NCI-H2196 (cell line): Measurements from ENCODE around the gene NTSR2.

Experiments used
- DNase-seq: peaks from one replicate; lab custom pipeline; 2025; ENCODE audit not compliant: unreplicated experiment; lab: John Stamatoyannopoulos, UW

NTSR2 gene

DNA sequence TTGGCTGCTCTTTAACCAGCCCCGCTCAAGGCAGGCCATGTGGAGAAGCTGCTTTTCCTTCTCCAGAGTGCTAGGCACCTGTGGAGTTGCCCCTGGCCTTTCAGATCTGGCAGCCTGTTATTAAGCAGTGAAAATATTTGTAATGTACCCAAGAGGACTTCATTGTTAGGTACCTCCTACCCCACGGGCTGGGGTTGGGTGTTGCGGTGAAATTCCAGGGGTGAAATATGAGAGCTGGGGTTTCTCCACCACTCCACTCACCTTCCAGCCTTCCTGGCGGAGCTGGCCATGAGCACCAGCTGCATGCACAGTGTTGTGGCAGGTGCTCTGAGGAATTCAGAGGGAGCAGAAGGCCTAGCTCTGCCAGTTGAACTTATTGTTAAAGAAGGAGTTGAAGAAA, 39.1 kb downstream of the NTSR2 start:
- DNase-seq = peak; percentile 21

- DNase-seq = no peak
These were observed 40.1 kb downstream of the NTSR2 start for GRCh38 chr2:11629851-11630250.

DNA sequence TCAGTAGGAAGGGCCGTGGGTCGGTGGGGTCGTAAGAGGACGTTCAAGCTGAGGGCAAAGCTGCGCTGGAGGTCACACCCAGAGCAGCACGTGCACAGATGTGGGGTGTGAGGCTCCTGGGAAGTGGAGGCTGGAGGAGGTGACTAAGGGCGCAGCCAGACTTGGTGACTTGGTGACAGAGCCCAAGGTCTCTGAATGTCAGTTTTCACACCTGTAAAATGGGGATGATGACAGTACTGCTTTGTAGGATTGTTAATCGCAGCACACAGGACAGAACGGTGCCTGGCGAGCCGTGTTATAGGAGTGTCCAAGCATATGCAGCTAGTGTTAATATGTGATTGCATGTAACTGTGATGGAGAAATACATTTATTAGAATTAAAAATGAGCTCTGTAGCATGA, 40.8 kb downstream of the NTSR2 start:
- no peak for DNase-seq

GRCh38 chr2:11628675-11629074, 41.3 kb downstream of the NTSR2 start:
- DNase-seq = no peak

- DNase-seq = no peak
These were observed 44.3 kb downstream of the NTSR2 start for GRCh38 chr2:11625671-11626070.

DNA sequence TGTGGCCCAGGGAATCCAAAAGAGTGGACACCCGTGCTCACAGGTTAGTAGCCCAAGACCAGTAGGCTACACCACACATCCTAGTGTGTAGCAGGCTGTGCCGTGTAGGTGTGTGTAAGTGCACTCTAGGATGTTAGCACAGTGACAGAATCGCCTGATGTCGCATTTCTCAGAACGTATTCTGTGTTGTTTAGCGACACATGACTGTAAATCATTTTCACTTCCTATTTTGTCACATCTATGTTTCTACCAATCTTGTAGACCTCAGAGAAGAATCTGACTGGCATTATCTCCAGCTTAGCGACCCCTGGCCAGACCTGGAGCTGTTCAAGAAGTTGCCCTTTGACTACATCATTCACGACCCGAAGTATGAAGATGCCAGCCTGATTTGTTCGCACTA, 45.1 kb downstream of the NTSR2 start:
- no peak for DNase-seq

DNA sequence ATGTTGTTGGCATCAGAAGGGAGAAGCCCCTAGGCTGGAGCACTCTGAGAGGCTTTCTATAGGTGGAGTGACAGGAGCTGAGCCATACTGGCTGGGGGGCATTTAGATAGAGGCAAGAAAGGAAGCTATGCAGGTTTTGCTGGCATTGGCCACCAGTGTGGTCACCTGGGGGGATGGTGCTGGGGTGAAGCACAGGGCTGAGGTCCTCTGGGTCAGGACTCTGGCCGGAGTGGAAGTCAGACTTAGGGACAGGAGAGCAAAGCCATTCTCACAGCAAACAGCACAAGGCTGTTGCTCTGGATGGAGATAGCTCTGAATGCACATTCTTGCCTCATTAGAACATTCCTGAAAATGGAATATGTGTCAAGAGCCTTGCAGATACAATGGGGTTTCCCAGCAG, 47.4 kb downstream of the NTSR2 start:
- no peak for DNase-seq

DNA sequence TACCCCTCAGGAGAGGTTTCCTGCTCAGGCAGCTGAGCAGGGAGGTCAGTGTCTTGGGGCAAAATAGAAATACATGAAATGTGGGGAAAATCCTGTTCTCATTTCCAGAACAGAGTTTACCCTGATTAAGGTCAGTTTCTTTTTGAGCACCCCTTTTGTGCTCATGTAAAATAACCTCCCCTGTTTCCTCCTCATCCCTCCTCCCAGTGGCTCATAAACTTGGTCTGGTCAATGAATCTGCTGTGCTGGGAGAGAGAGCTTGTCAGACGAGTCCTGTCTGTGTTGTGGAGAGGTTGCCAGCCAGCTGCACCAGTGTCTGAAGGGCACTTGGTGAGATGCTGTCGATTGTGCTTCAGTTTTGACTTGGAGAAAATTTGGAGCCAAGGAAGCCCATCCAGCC, 48.6 kb downstream of the NTSR2 start:
- peak; percentile 32 for DNase-seq

DNA sequence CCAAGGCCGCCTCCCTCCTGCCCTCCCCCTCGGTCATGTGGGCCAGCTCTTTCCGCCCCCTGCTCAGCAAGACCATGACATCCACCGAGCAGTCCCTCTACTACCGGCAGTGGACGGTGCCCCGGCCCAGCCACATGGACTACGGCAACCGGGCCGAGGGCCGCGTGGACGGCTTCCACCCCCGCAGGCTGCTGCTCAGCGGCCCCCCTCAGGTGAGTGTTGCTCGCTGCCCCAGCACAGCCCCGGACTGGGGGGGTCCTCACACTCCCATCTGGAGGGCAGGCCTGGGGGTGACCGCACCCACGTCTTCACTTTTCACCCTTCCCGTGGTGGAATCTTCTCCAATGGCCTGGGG, 51.3 kb downstream of the NTSR2 start:
- no peak for DNase-seq

- DNase-seq = no peak
These were observed 51.8 kb downstream of the NTSR2 start for GRCh38 chr2:11617984-11618707.

DNA sequence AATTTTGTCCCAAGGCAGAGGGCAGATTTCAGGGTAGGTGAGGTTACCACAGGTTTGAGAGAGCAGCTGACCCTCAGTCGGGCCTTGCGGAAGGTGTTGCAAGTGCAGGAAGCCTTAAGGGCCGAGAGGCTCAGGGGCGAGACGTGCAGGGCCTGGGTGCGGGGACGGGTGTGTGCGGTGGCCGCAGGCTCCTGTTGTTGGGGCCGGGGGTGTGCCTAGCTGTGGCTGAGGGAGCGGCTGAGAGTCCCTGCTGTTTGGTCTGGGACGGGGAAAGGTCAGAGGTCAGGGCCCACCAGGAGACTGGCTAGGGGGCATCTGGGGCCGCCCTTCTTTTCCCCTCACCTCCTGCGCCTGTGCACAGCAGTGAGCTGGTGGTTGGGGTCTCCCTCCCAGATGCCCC, 52.5 kb downstream of the NTSR2 start:
- DNase-seq = no peak

- no peak for DNase-seq
These were observed 53.1 kb downstream of the NTSR2 start for GRCh38 chr2:11616851-11617415.

DNA sequence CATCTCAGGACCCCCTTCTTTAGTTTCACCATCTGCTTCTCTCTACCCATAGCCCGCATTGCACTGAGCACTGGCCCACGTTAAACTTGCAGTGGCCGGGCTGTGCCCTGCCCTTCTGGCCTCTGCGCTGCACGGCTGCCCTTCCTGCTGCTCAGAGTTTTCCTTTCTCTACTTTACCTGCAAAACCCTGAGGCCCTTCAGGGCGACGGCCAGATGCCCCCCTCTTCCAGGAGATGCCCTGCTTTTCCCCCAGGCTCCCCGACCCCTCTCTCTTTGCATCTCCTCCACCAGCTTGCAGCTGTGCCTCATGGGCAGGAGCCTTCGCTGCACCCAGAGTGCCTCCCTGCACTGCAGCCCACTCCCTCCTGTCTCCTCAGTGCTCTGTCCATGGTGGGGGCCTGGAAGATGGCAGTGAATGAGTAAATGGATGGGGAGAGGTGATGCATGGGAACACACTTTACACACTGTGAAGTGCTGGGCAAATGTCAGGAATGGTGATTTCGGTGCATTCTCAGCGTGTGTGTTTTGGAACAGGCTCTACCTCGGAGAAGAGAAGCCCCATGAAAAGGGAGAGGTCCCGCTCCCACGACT, 53.8 kb downstream of the NTSR2 start:
- no peak for DNase-seq

DNA sequence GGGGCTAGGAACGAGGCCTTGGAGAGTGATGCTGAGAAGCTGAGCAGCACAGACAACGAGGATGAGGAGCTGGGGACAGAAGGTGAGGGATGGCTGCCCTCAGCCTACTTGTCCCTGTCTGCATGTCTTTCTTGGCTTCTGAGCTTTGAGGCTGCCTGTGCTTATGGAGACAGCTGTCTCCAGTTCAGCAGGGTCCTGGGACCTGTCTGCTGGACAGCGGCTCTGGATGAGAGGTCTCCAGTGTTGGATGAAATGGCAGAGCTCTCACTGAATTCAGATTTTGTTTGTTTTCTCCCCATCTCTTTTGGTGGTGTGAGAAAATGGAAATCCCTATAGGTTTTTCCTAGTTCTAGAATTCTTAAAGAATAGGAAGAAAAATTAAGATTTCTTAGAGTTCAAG, 54.8 kb downstream of the NTSR2 start:
- no peak for DNase-seq

- DNase-seq = no peak
These were observed 56.7 kb downstream of the NTSR2 start for GRCh38 chr2:11613297-11613696.

DNA sequence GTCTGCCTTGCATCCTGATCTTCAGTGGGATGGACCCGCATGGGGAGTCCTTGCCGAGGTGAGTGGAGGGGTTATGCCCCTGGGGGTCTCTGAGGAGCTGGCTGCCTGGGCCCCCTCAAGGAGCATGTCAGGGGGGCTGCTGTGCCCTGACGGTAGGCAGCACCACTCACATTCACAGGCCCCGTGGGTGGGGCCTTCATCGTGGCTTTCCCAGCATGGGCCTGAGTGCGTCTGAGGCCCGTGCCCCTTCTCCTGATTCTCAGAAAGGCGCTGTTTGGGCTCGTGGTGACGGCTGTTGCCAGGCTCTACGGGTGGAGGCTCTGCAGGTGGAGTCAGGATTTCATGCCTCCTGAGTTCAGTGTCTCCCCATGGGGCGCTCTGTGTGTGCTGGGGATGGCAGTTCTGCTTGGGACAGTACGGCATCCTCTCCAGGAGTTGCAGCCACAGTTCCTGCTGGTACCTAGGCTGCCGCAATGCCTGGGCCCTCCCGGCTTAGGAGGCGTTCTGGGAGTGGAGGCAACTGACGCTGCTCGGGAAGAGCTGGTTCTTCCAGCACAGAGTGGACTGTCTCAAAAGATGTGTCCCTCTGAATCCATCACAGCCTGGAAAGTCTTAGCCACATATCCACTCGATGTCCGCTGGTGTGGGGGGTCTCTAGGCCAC, 57.3 kb downstream of the NTSR2 start:
- no peak for DNase-seq

GRCh38 chr2:11611251-11611650, 58.7 kb downstream of the NTSR2 start:
- no peak for DNase-seq

GRCh38 chr2:11610624-11611242, 59.3 kb downstream of the NTSR2 start:
- no peak for DNase-seq
